ENCODE data around the gene SHMT1.
"Not testable (repeated sequence)": the region's sequence is repeated elsewhere in the genome, so short reads cannot be mapped to it uniquely, and the experiment has no call there.

DNA sequence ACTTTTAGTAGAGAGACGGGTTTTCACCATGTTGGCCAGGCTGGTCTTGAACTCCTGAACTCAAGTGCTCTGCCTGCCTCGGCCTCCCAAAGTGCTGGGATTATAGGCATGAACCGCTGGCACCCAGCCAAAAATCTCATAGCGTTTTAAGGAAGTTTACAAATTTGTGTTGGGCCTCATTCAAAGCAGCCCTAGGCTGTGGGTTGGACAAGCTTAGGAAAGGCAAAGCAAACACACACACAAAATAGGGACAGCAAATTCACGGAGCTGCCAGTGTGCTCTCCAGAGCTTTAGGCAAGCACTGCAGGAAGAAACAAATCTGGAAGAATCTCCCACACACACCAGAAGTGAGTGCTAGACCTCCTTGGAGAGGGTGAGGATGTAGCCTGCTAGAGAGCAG lies 39.8 kb upstream of the SHMT1 start:
- TF ChIP-seq POLR2AphosphoS5 (IDR thresholded peaks at IDR 0.05): not testable (repeated sequence)
- TF ChIP-seq, protein P1, sequence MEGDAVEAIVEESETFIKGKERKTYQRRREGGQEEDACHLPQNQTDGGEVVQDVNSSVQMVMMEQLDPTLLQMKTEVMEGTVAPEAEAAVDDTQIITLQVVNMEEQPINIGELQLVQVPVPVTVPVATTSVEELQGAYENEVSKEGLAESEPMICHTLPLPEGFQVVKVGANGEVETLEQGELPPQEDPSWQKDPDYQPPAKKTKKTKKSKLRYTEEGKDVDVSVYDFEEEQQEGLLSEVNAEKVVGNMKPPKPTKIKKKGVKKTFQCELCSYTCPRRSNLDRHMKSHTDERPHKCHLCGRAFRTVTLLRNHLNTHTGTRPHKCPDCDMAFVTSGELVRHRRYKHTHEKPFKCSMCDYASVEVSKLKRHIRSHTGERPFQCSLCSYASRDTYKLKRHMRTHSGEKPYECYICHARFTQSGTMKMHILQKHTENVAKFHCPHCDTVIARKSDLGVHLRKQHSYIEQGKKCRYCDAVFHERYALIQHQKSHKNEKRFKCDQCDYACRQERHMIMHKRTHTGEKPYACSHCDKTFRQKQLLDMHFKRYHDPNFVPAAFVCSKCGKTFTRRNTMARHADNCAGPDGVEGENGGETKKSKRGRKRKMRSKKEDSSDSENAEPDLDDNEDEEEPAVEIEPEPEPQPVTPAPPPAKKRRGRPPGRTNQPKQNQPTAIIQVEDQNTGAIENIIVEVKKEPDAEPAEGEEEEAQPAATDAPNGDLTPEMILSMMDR (IDR thresholded peaks at IDR 0.05): not testable (repeated sequence)

All from esophagus muscularis mucosa (tissue), 3 donors.